OCI-LY1 (cell line): Measurements from ENCODE around the gene ELMO1.

Experiments used
- H2AFZ ChIP-seq: fragments of 200-600 bp; sonication (generic), shearing (Covaris generic); 2 replicates; pipeline ENCODE4 v1.6.0; 2014; ENCODE audit warnings: antibody characterized with exemption, mild to moderate bottlenecking, low read length
- H3F3A ChIP-seq: fragments of 200-600 bp; sonication (generic), shearing (Covaris generic); 2 replicates; pipeline ENCODE4 v1.6.0; 2014; ENCODE audit warnings: mild to moderate bottlenecking, antibody characterized with exemption, low read length, moderate library complexity; ENCODE audit not compliant: insufficient read depth
- H3K27ac ChIP-seq: fragments of 200-600 bp; sonication (generic); 2 replicates; pipeline ENCODE4 v1.5.1; 2014; ENCODE audit warnings: low read length, mixed run types, mild to moderate bottlenecking, low read depth; ENCODE audit not compliant: poor library complexity, severe bottlenecking
- H3K27me3 ChIP-seq: fragments of 200-600 bp; sonication (generic); 2 replicates; pipeline ENCODE4 v1.6.0; 2014; ENCODE audit warnings: antibody characterized with exemption, mild to moderate bottlenecking, low read length, moderate library complexity; ENCODE audit not compliant: insufficient read depth
- H3K36me3 ChIP-seq: fragments of 200-600 bp; sonication (generic); 2 replicates; pipeline ENCODE4 v1.6.1; 2014; ENCODE audit warnings: mild to moderate bottlenecking, antibody characterized with exemption, low read length, moderate library complexity, mixed read lengths; ENCODE audit not compliant: insufficient read depth
- H3K4me1 ChIP-seq: fragments of 200-600 bp; sonication (generic); 2 replicates; pipeline ENCODE4 v1.5.1; 2014; ENCODE audit warnings: mild to moderate bottlenecking, low read length, moderate library complexity; ENCODE audit not compliant: insufficient read depth, severe bottlenecking
- H3K4me2 ChIP-seq: fragments of 200-600 bp; sonication (generic), shearing (Covaris generic); 2 replicates; pipeline ENCODE4 v1.6.1; 2014; ENCODE audit warnings: low read length
- H3K4me3 ChIP-seq: fragments of 200-600 bp; sonication (generic); 2 replicates; pipeline ENCODE4 v1.5.1; 2014; ENCODE audit warnings: low read length, low read depth, mild to moderate bottlenecking, mixed read lengths; ENCODE audit not compliant: poor library complexity, severe bottlenecking
- H3K79me2 ChIP-seq: fragments of 200-600 bp; shearing (Covaris generic); 2 replicates; pipeline ENCODE4 v1.6.1; 2016; ENCODE audit warnings: mixed run types, low read length, mixed read lengths; ENCODE audit not compliant: insufficient read depth
- H3K9ac ChIP-seq: fragments of 200-600 bp; sonication (generic), shearing (Covaris generic); 2 replicates; pipeline ENCODE4 v1.6.1; 2014; ENCODE audit warnings: mild to moderate bottlenecking, low read length, mixed read lengths
- H3K9me2 ChIP-seq: fragments of 200-600 bp; sonication (generic), shearing (Covaris generic); 2 replicates; pipeline ENCODE4 v1.6.1; 2014; ENCODE audit warnings: low read depth, mild to moderate bottlenecking, low read length, mixed read lengths
- H3K9me3 ChIP-seq: fragments of 200-600 bp; shearing (Covaris generic); 2 replicates; pipeline ENCODE4 v1.6.1; 2014; ENCODE audit warnings: low read length, mixed read lengths
- H4K20me1 ChIP-seq: fragments of 200-600 bp; sonication (generic), shearing (Covaris generic); 2 replicates; pipeline ENCODE4 v1.6.0; 2016; ENCODE audit warnings: mild to moderate bottlenecking, low read length; ENCODE audit not compliant: insufficient read depth
- EZH2 ChIP-seq: fragments of 200-600 bp; sonication (generic), shearing (Covaris generic); IDR thresholded peaks from 2 replicates; pipeline ENCODE4 v1.8.0; 2017; ENCODE audit warnings: borderline replicate concordance, mixed run types, mild to moderate bottlenecking, antibody characterized with exemption, low read length, moderate library complexity, mixed read lengths
- TF ChIP-seq, protein P1 (sequence below): fragments of 200-600 bp; sonication (generic), shearing (Covaris generic); IDR thresholded peaks from 2 replicates; pipeline ENCODE4 v1.5.1; 2017; ENCODE audit warnings: mild to moderate bottlenecking, antibody characterized with exemption, low read length, moderate library complexity, mixed read lengths

ELMO1 gene

DNA sequence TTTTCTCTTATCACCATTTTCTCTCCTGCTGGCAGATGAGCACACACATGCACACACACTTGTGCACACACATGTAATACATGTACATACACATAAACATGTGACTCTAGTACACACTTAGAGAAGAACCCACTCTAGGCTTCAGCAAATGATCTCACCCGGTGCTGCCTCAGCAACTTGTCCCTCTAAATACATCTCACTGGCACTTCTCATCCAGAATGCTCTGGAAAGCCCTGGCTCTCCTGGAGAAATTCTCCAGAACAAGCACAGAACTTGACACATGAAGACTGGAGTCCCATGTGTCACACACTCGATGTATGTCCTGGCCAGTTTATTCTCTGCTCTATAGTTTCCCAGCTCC lies 254.9 kb downstream of the ELMO1 start:
- no peaks in the 10 kb centered on the region for H3K9me3 ChIP-seq
- H3K9ac ChIP-seq = no peak overlapping the region
- H3K36me3 ChIP-seq = peaks cover 78% of the 10 kb centered on the region
- no peaks in the 10 kb centered on the region for H4K20me1 ChIP-seq
- no peak overlapping the region for H3K4me3 ChIP-seq
- H3K4me1 ChIP-seq = no peaks in the 10 kb centered on the region
- no peaks in the 10 kb centered on the region for H3F3A ChIP-seq
- H3K27ac ChIP-seq = no peak overlapping the region
- H2AFZ ChIP-seq = no peak overlapping the region
- TF ChIP-seq, protein P1, sequence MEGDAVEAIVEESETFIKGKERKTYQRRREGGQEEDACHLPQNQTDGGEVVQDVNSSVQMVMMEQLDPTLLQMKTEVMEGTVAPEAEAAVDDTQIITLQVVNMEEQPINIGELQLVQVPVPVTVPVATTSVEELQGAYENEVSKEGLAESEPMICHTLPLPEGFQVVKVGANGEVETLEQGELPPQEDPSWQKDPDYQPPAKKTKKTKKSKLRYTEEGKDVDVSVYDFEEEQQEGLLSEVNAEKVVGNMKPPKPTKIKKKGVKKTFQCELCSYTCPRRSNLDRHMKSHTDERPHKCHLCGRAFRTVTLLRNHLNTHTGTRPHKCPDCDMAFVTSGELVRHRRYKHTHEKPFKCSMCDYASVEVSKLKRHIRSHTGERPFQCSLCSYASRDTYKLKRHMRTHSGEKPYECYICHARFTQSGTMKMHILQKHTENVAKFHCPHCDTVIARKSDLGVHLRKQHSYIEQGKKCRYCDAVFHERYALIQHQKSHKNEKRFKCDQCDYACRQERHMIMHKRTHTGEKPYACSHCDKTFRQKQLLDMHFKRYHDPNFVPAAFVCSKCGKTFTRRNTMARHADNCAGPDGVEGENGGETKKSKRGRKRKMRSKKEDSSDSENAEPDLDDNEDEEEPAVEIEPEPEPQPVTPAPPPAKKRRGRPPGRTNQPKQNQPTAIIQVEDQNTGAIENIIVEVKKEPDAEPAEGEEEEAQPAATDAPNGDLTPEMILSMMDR = no peak
- no peak for TF ChIP-seq EZH2
- H3K79me2 ChIP-seq = no peaks in the 10 kb centered on the region
- no peak overlapping the region for H3K4me2 ChIP-seq
- no peaks in the 10 kb centered on the region for H3K9me2 ChIP-seq
- no peaks in the 10 kb centered on the region for H3K27me3 ChIP-seq

- Histone ChIP-seq H4K20me1 (no peaks in the 10 kb centered on the region), H3K9me3 (no peaks in the 10 kb centered on the region), H3F3A (no peaks in the 10 kb centered on the region), H3K4me2 (no peak overlapping the region), H3K27ac (no peak overlapping the region), H3K9me2 (no peaks in the 10 kb centered on the region), H3K36me3 (peaks cover 76% of the 10 kb centered on the region), H3K79me2 (no peaks in the 10 kb centered on the region), H3K9ac (no peak overlapping the region), H3K4me3 (no peak overlapping the region), H3K4me1 (no peaks in the 10 kb centered on the region), H3K27me3 (no peaks in the 10 kb centered on the region), H2AFZ (no peak overlapping the region)
- TF ChIP-seq EZH2 = no peak
- TF ChIP-seq, protein P1 = no peak
These were observed 255.4 kb downstream of the ELMO1 start for GRCh38 chr7:37193087-37193774.

DNA sequence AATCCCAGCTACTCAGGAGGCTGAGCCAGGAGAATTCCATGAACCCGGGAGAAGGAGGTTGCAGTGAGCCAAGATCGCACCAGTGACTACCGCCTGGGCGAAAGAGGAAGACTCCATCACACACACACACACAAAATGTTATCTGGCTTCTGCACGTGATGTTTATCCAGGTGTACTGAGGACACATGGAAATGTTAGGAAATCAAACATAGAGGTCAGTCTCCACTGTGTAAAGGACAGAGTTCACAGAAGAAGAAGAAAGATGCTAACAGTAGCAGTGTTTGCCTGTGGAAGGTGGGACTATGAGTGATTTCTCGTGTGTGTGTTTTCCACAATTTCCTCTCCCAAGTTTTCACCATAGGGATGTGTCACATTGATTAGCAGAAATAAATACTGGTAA lies 256.9 kb downstream of the ELMO1 start:
- Histone ChIP-seq H3K9me3 (no peaks in the 10 kb centered on the region), H3K4me3 (no peak overlapping the region), H3K27me3 (no peaks in the 10 kb centered on the region), H3K4me2 (no peak overlapping the region), H3K79me2 (no peaks in the 10 kb centered on the region), H4K20me1 (no peaks in the 10 kb centered on the region), H3K4me1 (no peaks in the 10 kb centered on the region), H3K9ac (no peak overlapping the region), H3K27ac (no peak overlapping the region), H3F3A (no peaks in the 10 kb centered on the region), H2AFZ (no peak overlapping the region), H3K36me3 (peaks cover 75% of the 10 kb centered on the region), H3K9me2 (no peaks in the 10 kb centered on the region)
- TF ChIP-seq EZH2 = no peak
- TF ChIP-seq, protein P1 = no peak
